Thyroid gland (tissue), 4 donors: ENCODE measurements around the gene SSR2. TPM values are rescaled to one million over a fixed set of nuclear protein-coding genes. Genes with fewer than 3 reads are reported as not detected.

Experiments used
- DNase-seq, 2 donors: peaks; one replicate each; pipeline ENCODE4 v3.0.0-alpha.2; 2019
- H3K27ac ChIP-seq, 3 donors: fragments of 200-600 bp; sonication (generic); 1 replicate in 2 of 3; 2 replicates in 1 of 3; pipeline ENCODE4 v1.5.1; 2016 to 2019; ENCODE audit warnings: mild to moderate bottlenecking in 1 of 3, moderate library complexity in 1 of 3
- H3K27me3 ChIP-seq: fragments of 200-600 bp; sonication (generic); one replicate; pipeline ENCODE4 v1.5.1; 2019
- H3K36me3 ChIP-seq, 2 donors: fragments of 200-600 bp; sonication (generic); one replicate each; pipeline ENCODE4 v1.5.1; 2016 to 2019
- H3K4me1 ChIP-seq, 2 donors: fragments of 200-600 bp; sonication (generic); one replicate each; pipeline ENCODE4 v1.5.1; 2017 to 2019
- H3K4me3 ChIP-seq, 3 donors: fragments of 200-600 bp; sonication (generic); replicated peaks in 1 of 3; 1 replicate in 2 of 3; 2 replicates in 1 of 3; pipeline ENCODE4 v1.5.1; 2016; ENCODE audit warnings: mild to moderate bottlenecking in 1 of 3
- H3K9me3 ChIP-seq: fragments of 200-600 bp; sonication (generic); one replicate; pipeline ENCODE4 v1.5.1; 2017
- CTCF ChIP-seq, 6 experiments: fragments of 200-600 bp in 3 of 6; fragments of 450-650 bp in 3 of 6; sonication (generic) in 3 of 6; IDR thresholded peaks; one replicate each; pipeline ENCODE4 v1.5.1; 2016 to 2019; ENCODE audit warnings: antibody characterized with exemption in 6 of 6, mild to moderate bottlenecking in 2 of 6, inconsistent platforms in 1 of 6, moderate library complexity in 1 of 6
- POLR2A ChIP-seq, 2 donors: fragments of 450-650 bp; IDR thresholded peaks; one replicate each; pipeline ENCODE4 v1.6.1; 2017; ENCODE audit warnings: antibody characterized with exemption in 2 of 2, mild to moderate bottlenecking in 2 of 2, moderate library complexity in 1 of 2
- WGBS, 2 donors: methylation state at CpG; one replicate each; pipeline ENCODE4 v1.1.5; 2017; 5-methylcytosine and 5-hydroxymethylcytosine counted together
- intact Hi-C: fragments of 100-400 bp; cut with DNase I; formaldehyde crosslinking; loops from one replicate; pipeline ENCODE4 v1.15.1; 2023
- total RNA-seq, 4 donors: library from RNA; depleted of rRNA; stranded (reverse); fragments of >200 nt; gene quantifications; one replicate each; pipeline ENCODE4 v1.2.3, GENCODE V29; 2016

The SSR2 gene
- total RNA-seq, 4 donors from 2014 or later = 78.6 to 193 (median 130) TPM

GRCh38 chr1:155969377-155969791 lies 51.4 kb downstream of the SSR2 start:
- peak overlapping the region in 1 of 3 donors; percentile 76 for H3K27ac ChIP-seq
- H3K4me1 ChIP-seq = peaks cover 39 to 73% of the 10 kb centered on the region in 2 donors
- intact Hi-C loops = no loop called here
- TF ChIP-seq CTCF (IDR thresholded peaks at IDR 0.05) = no peak
- no peak for TF ChIP-seq POLR2A (IDR thresholded peaks at IDR 0.05)
- H3K4me3 ChIP-seq = no peak overlapping the region
- 80 to 94% methylated on average over 8 to 9 of the region's 9 CpGs for WGBS, 2 donors
- no peak for DNase-seq
- peaks cover 22 to 33% of the 10 kb centered on the region in 2 donors for H3K36me3 ChIP-seq
- H3K9me3 ChIP-seq = no peaks in the 10 kb centered on the region
- no peaks in the 10 kb centered on the region for H3K27me3 ChIP-seq

- WGBS, 2 donors = 80 to 85% methylated on average over 3 of the region's 3 CpGs
- peaks cover 27 to 36% of the 10 kb centered on the region in 2 donors for H3K36me3 ChIP-seq
- H3K4me3 ChIP-seq = no peak overlapping the region
- H3K27me3 ChIP-seq = no peaks in the 10 kb centered on the region
- intact Hi-C loops = no loop called here
- no peak for DNase-seq
- no peaks in the 10 kb centered on the region for H3K9me3 ChIP-seq
- peak overlapping the region in 2 of 3 donors; percentile 10 to 76 for H3K27ac ChIP-seq
- no peak for TF ChIP-seq POLR2A (IDR thresholded peaks at IDR 0.05)
- TF ChIP-seq CTCF (IDR thresholded peaks at IDR 0.05) = no peak
- H3K4me1 ChIP-seq = peaks cover 32 to 66% of the 10 kb centered on the region in 2 donors
Observed at GRCh38 chr1:155968670-155969069, 52.1 kb downstream of the SSR2 start.

- peak overlapping the region in 2 of 3 donors; percentile 10 to 76 for H3K27ac ChIP-seq
- DNase-seq = no peak
- TF ChIP-seq CTCF (IDR thresholded peaks at IDR 0.05) (no peak), POLR2A (IDR thresholded peaks at IDR 0.05) (no peak)
- H3K36me3 ChIP-seq = peaks cover 34 to 36% of the 10 kb centered on the region in 2 donors
- H3K4me1 ChIP-seq = peaks cover 28 to 61% of the 10 kb centered on the region in 2 donors
- no peaks in the 10 kb centered on the region for H3K9me3 ChIP-seq
- H3K27me3 ChIP-seq = no peaks in the 10 kb centered on the region
- no peak overlapping the region for H3K4me3 ChIP-seq
- intact Hi-C loops = no loop called here
- 76 to 77% methylated on average over 7 of the region's 7 CpGs for WGBS, 2 donors
Observed at GRCh38 chr1:155968051-155968400, 52.7 kb downstream of the SSR2 start.

- no peaks in the 10 kb centered on the region for H3K9me3 ChIP-seq
- TF ChIP-seq POLR2A (IDR thresholded peaks at IDR 0.05) = no peak
- TF ChIP-seq CTCF (IDR thresholded peaks at IDR 0.05) = no peak
- 58 to 70% methylated on average over 13 of the region's 13 CpGs for WGBS, 2 donors
- peaks cover 26 to 61% of the 10 kb centered on the region in 2 donors for H3K4me1 ChIP-seq
- H3K4me3 ChIP-seq = no peak overlapping the region
- H3K27ac ChIP-seq = peak overlapping the region; percentile 10 to 76 (median 29)
- no peaks in the 10 kb centered on the region for H3K27me3 ChIP-seq
- H3K36me3 ChIP-seq = peaks cover 38 to 41% of the 10 kb centered on the region in 2 donors
- DNase-seq = no peak
- intact Hi-C loops = no loop called here
Observed at GRCh38 chr1:155967341-155968050, 53.3 kb downstream of the SSR2 start.

GRCh38 chr1:155966750-155967149 lies 54.0 kb downstream of the SSR2 start:
- peak overlapping the region; percentile 10 to 76 (median 29) for H3K27ac ChIP-seq
- TF ChIP-seq POLR2A (IDR thresholded peaks at IDR 0.05) (no peak), CTCF (IDR thresholded peaks at IDR 0.05) (no peak)
- DNase-seq = no peak
- H3K36me3 ChIP-seq = peaks cover 46 to 49% of the 10 kb centered on the region in 2 donors
- 74 to 80% methylated on average over 7 of the region's 7 CpGs for WGBS, 2 donors
- no peaks in the 10 kb centered on the region for H3K9me3 ChIP-seq
- intact Hi-C loops = no loop called here
- H3K4me3 ChIP-seq = no peak overlapping the region
- peaks cover 18 to 60% of the 10 kb centered on the region in 2 donors for H3K4me1 ChIP-seq
- no peaks in the 10 kb centered on the region for H3K27me3 ChIP-seq
